ENCODE measurements around the gene CFAP61. TPM values are rescaled to one million over a fixed set of nuclear protein-coding genes. Genes with fewer than 3 reads are reported as not detected.

Gene CFAP61
- total RNA-seq, 4 donors from 2014 or later, result 0.19 to 1.4 (median 1.1) TPM

DNA sequence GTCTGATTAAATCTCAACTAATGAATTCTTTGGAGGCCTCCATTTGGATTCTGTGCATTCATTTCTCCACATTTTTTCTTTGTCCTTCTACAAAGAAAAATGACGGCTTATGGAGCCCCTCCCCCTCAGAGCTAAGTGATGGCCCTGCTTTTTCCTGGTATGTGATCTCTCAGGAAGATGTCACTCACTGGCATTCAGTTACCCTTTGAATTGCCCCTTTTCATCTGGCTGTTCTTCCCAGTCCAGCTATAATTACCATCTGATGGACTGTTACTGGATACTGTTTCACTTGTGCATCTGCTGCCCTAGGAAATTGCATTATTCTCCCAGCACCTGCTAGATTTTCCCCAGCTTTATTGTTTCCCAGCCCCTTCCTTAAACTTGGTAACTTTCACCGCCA is 151.9 kb downstream of the CFAP61 start:
- intact Hi-C loops (cut with DNase I; ENCODE audit: low total_unique reads), result no loop called here
- TF ChIP-seq, protein P1, sequence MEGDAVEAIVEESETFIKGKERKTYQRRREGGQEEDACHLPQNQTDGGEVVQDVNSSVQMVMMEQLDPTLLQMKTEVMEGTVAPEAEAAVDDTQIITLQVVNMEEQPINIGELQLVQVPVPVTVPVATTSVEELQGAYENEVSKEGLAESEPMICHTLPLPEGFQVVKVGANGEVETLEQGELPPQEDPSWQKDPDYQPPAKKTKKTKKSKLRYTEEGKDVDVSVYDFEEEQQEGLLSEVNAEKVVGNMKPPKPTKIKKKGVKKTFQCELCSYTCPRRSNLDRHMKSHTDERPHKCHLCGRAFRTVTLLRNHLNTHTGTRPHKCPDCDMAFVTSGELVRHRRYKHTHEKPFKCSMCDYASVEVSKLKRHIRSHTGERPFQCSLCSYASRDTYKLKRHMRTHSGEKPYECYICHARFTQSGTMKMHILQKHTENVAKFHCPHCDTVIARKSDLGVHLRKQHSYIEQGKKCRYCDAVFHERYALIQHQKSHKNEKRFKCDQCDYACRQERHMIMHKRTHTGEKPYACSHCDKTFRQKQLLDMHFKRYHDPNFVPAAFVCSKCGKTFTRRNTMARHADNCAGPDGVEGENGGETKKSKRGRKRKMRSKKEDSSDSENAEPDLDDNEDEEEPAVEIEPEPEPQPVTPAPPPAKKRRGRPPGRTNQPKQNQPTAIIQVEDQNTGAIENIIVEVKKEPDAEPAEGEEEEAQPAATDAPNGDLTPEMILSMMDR (IDR thresholded peaks at IDR 0.05), result no peak
- no peak for TF ChIP-seq POLR2A (IDR thresholded peaks at IDR 0.05)
- 70 to 73% methylated on average over 2 of the region's 2 CpGs for whole genome bisulfite sequencing, 2 donors
- no peak for DNase-seq (ENCODE audit: low spot score in 2 of 2)
- no peak overlapping the region for H3K4me3 ChIP-seq (ENCODE audit: low read depth, poor library complexity, severe bottlenecking)

DNA sequence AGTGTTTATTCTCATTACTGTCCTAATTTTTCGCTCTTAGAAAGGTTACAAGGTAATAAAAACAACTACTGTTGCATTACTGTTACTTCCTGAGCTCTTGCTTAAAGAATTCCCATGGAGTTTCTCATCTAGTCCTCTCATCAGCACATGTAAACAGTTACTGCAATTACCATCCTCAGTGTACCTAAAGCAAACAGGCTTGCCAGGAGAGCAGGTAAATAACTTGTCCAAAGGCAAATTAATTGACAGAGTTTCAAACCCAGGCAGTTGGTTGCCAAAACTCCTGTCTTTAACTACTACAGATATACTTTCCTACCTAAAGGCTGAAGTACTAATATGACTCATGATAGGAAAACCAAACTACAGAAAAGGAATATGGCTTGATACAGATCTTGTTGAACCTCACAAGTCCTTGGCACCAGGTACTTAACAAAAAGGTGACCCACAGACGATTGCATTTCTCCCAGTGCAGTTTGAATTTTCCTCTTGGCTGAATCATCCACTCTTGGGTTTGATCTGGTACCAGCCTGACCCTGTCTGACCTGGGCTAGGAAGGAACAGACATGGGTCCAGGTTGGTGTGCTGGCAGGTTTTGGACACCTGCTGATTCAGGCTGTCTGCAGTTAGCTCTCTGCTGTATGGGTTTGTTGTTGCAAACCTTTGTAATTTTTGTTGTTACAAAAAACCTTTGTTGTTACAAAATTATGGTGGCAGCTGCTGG is 153.0 kb downstream of the CFAP61 start:
- WGBS, 2 donors, result 45 to 68% methylated on average over 2 of the region's 2 CpGs
- TF ChIP-seq, protein P1 (IDR thresholded peaks at IDR 0.05), result no peak
- TF ChIP-seq POLR2A (IDR thresholded peaks at IDR 0.05), result no peak
- no peak for DNase-seq (ENCODE audit: low spot score in 2 of 2)

DNA sequence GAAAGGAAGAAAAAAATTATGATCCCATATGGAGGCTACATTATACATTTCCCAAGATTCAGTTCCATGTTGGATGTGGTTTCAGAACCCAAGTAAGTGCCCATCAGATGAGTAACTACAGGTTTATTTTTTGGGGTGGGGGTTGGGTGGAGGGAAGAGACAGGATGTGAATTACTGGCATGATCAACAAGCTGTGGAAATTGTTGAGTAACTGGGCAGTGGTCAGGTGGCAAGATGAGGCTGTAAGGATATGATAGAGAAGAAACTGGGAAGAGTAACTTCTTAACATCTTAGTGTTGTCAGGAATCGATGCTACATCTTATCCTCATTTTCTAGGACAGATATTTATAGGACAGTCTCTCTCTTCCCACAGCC is 153.5 kb downstream of the CFAP61 start:
- H3K4me3 ChIP-seq (ENCODE audit: low read depth, poor library complexity, severe bottlenecking), result no peak overlapping the region
- WGBS, 2 donors, result 83 to 89% methylated on average over 1 of the region's 1 CpG
- no peak for DNase-seq (ENCODE audit: low spot score in 2 of 2)
- TF ChIP-seq POLR2A (IDR thresholded peaks at IDR 0.05), result no peak
- TF ChIP-seq, protein P1 (IDR thresholded peaks at IDR 0.05), result no peak
- intact Hi-C loops (cut with DNase I; ENCODE audit: low total_unique reads), result no loop called here

More for the DNA sequence above, 153.0 kb downstream of the CFAP61 start:
- intact Hi-C loops (cut with DNase I; ENCODE audit: low total_unique reads), result no loop called here
- no peak overlapping the region for H3K4me3 ChIP-seq (ENCODE audit: low read depth, poor library complexity, severe bottlenecking)

DNA sequence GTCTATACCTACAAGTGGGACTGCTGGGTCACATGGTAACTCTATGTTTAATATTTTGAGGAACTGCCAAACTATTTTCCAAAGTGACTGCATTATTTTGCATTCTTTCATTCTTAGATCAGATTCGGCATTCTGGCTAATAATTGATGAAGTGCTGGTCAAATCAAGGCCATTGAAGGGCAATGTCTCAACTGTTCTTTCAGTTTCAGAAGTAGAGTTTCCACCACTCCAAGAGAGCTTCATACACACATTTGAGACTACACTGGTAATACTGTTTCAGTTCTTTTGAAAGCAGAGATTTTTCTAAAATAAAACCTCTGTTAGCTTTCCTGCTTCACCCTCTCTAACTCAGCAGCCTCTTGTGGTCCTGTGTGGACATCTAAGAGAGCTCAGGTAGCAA is 154.5 kb downstream of the CFAP61 start:
- DNase-seq (ENCODE audit: low spot score in 2 of 2), result no peak
- WGBS, 2 donors, result 81 to 87% methylated on average over 1 of the region's 1 CpG
- H3K4me3 ChIP-seq (ENCODE audit: low read depth, poor library complexity, severe bottlenecking), result no peak overlapping the region
- intact Hi-C loops (cut with DNase I; ENCODE audit: low total_unique reads), result no loop called here
- TF ChIP-seq POLR2A (IDR thresholded peaks at IDR 0.05), result no peak
- TF ChIP-seq, protein P1 (IDR thresholded peaks at IDR 0.05), result no peak

DNA sequence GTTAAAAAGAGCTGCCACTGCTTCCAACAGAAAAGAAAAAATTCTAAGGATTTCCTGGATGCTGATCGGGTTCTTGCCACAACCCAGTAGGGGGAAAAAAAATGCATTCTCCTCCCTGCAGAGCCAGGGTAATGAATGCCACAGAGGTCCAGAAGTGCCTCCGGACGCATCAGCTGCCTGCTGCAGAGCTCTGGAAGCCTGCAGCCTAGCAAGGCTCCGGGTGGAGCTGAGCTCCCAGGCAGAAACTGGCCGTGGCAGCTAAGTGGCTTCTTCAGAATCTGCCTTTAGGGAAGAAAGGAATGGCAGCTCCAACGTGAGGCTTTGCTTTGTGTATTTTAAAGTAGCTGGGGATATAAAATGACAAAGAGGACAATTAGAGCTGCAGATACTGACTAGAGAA is 155.0 kb downstream of the CFAP61 start:
- no peak for TF ChIP-seq POLR2A (IDR thresholded peaks at IDR 0.05)
- TF ChIP-seq, protein P1 (IDR thresholded peaks at IDR 0.05), result no peak
- WGBS, 2 donors, result 6 to 11% methylated on average over 6 of the region's 6 CpGs
- intact Hi-C loops (cut with DNase I; ENCODE audit: low total_unique reads), result no loop called here
- H3K4me3 ChIP-seq (ENCODE audit: low read depth, poor library complexity, severe bottlenecking), result no peak overlapping the region
- DNase-seq (ENCODE audit: low spot score in 2 of 2), result no peak

DNA sequence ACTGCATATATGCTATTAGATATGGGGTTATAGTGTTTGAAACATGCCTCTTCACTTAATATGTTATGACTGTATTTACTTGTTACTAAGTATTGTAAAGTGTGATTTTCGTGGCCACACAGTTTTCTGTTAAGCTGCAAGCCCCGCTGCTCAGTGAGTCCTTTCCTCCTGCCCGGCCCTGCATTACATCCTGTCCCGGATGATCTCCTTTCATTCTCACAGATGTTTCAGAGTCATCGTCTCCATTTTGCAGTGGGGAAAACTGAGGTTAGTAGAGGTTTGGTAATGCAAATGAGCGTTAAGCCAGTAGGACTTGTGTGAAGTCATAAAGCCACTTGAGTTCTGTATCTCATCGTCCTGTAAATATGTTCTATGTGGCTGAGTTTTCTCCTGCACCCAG is 155.5 kb downstream of the CFAP61 start:
- WGBS, 2 donors, result 86 to 87% methylated on average over 7 of the region's 7 CpGs
- no peak for TF ChIP-seq POLR2A (IDR thresholded peaks at IDR 0.05)
- TF ChIP-seq, protein P1 (IDR thresholded peaks at IDR 0.05), result no peak
- intact Hi-C loops (cut with DNase I; ENCODE audit: low total_unique reads), result no loop called here
- no peak overlapping the region for H3K4me3 ChIP-seq (ENCODE audit: low read depth, poor library complexity, severe bottlenecking)
- DNase-seq (ENCODE audit: low spot score in 2 of 2), result no peak
